ENCODE measurements around the gene NRARP.
A peak's percentile ranks its signal among the peaks of the same experiment; 100 is the strongest.

The NRARP gene

DNA sequence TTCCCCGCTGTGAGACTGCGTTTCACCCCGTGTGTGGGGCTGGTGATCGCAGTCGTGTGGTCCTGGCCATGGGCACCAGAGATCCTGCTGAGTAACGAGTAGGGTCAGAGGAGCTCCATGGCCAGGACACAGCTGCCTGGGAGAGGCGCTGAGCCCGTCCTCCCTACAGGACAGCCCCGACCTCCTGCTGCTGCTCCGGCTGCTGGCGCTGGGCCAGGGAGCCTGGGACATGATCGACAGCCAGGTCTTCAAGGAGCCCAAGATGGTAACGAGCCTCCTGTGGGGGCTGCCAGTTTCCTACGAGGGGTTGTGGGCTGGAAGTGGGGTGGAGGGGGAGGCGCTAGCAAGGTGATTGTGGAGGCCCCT lies 35.9 kb downstream of the NRARP start:
- Histone ChIP-seq H3K27me3 (ENCODE audit: control insufficient read depth, low read length) (no peaks in the 10 kb centered on the region), H4K20me1 (ENCODE audit: control insufficient read depth, insufficient read depth, low read depth, low read length) (no peaks in the 10 kb centered on the region), H3K9me2 (replicated peaks; ENCODE audit: control insufficient read depth, low read length) (no peaks in the 10 kb centered on the region), H3K4me2 (ENCODE audit: low read length) (peak overlapping the region; percentile 98), H3K9me3 (ENCODE audit: control insufficient read depth, insufficient read depth, low read length) (no peaks in the 10 kb centered on the region), H3F3A (ENCODE audit: control insufficient read depth, insufficient read depth) (peaks cover 25% of the 10 kb centered on the region), H3K36me3 (ENCODE audit: control insufficient read depth, low read length) (peaks cover 68% of the 10 kb centered on the region), H3K4me1 (ENCODE audit: control insufficient read depth, low read length) (peaks cover 54% of the 10 kb centered on the region), H3K4me3 (ENCODE audit: low read length) (no peak overlapping the region), H3K79me2 (ENCODE audit: control insufficient read depth, low read length) (peaks cover 43% of the 10 kb centered on the region), H3K27ac (ENCODE audit: low read depth, low read length) (no peak overlapping the region)
- TF ChIP-seq, protein P1, sequence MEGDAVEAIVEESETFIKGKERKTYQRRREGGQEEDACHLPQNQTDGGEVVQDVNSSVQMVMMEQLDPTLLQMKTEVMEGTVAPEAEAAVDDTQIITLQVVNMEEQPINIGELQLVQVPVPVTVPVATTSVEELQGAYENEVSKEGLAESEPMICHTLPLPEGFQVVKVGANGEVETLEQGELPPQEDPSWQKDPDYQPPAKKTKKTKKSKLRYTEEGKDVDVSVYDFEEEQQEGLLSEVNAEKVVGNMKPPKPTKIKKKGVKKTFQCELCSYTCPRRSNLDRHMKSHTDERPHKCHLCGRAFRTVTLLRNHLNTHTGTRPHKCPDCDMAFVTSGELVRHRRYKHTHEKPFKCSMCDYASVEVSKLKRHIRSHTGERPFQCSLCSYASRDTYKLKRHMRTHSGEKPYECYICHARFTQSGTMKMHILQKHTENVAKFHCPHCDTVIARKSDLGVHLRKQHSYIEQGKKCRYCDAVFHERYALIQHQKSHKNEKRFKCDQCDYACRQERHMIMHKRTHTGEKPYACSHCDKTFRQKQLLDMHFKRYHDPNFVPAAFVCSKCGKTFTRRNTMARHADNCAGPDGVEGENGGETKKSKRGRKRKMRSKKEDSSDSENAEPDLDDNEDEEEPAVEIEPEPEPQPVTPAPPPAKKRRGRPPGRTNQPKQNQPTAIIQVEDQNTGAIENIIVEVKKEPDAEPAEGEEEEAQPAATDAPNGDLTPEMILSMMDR (IDR thresholded peaks at IDR 0.05; ENCODE audit: low read depth, low read length, poor library complexity, severe bottlenecking) = no peak
- TF ChIP-seq EZH2phosphoT487 (IDR thresholded peaks at IDR 0.05; ENCODE audit: borderline replicate concordance, low read length) = no peak

DNA sequence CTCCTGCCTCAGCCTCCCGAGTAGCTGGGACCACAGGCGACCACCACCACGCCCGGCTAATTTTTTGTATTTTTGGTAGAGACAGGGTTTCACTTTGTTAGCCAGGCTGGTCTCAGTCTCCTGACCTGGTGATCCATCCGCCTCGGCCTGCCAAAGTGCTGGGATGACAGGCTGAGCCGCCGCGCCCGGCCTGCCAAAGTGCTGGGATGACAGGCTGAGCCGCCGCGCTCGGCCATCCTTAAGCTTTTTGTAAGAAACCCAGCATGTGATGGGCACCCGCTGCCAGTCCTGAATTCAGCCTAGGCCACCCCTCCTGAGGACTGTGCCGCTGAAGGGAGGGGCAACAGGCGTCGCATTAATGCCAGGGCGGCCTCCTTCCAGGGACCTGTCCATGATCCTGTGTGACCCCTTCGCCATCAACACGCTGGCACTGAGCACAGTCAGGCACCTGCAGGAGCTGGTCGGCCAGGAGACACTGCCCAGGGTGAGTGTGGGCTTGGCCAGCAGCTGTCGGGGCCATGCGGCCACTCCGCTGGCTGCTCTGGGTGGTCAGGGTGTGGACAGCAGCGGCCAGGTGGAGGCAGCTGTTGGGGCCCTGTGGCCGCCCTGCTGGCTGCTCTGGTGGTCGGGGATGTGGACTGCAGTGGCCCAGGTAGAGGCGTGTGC lies 36.4 kb downstream of the NRARP start:
- H3K27ac ChIP-seq (ENCODE audit: low read depth, low read length) = no peak overlapping the region
- peaks cover 25% of the 10 kb centered on the region for H3F3A ChIP-seq (ENCODE audit: control insufficient read depth, insufficient read depth)
- no peak overlapping the region for H3K4me3 ChIP-seq (ENCODE audit: low read length)
- no peaks in the 10 kb centered on the region for H3K27me3 ChIP-seq (ENCODE audit: control insufficient read depth, low read length)
- peaks cover 63% of the 10 kb centered on the region for H3K36me3 ChIP-seq (ENCODE audit: control insufficient read depth, low read length)
- H3K79me2 ChIP-seq (ENCODE audit: control insufficient read depth, low read length) = peaks cover 39% of the 10 kb centered on the region
- H4K20me1 ChIP-seq (ENCODE audit: control insufficient read depth, insufficient read depth, low read depth, low read length) = no peaks in the 10 kb centered on the region
- TF ChIP-seq EZH2phosphoT487 (IDR thresholded peaks at IDR 0.05; ENCODE audit: borderline replicate concordance, low read length) = no peak
- TF ChIP-seq, protein P1 (IDR thresholded peaks at IDR 0.05; ENCODE audit: low read depth, low read length, poor library complexity, severe bottlenecking) = no peak
- peaks cover 49% of the 10 kb centered on the region for H3K4me1 ChIP-seq (ENCODE audit: control insufficient read depth, low read length)
- no peaks in the 10 kb centered on the region for H3K9me2 ChIP-seq (replicated peaks; ENCODE audit: control insufficient read depth, low read length)
- H3K9me3 ChIP-seq (ENCODE audit: control insufficient read depth, insufficient read depth, low read length) = no peaks in the 10 kb centered on the region
- no peak overlapping the region for H3K4me2 ChIP-seq (ENCODE audit: low read length)

DNA sequence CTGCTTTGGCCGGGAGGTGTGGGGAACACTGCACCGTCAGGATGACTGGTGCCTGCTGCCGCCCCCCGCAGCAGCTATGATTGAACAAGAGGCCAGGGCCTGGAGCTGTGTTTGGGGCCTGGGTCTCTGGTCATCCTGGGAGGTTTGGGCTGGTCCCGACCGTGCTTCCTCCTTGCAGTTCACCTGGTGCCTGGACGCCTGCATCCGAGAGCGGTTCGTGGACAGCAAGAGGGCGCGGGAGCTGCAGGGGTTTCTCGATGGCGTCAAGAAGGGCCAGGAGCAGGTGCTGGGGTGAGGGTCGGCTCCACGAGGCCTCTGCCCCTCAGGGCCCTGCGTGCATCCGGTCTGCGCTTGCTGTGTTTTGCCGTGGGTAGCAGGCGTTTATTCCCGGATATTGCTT lies 38.0 kb downstream of the NRARP start:
- Histone ChIP-seq H3K9me3 (ENCODE audit: control insufficient read depth, insufficient read depth, low read length) (no peaks in the 10 kb centered on the region), H4K20me1 (ENCODE audit: control insufficient read depth, insufficient read depth, low read depth, low read length) (no peaks in the 10 kb centered on the region), H3K36me3 (ENCODE audit: control insufficient read depth, low read length) (peaks cover 55% of the 10 kb centered on the region), H3K4me1 (ENCODE audit: control insufficient read depth, low read length) (peaks cover 33% of the 10 kb centered on the region), H3K4me3 (ENCODE audit: low read length) (no peak overlapping the region), H3K79me2 (ENCODE audit: control insufficient read depth, low read length) (peaks cover 32% of the 10 kb centered on the region), H3F3A (ENCODE audit: control insufficient read depth, insufficient read depth) (peaks cover 18% of the 10 kb centered on the region), H3K4me2 (ENCODE audit: low read length) (no peak overlapping the region), H3K27ac (ENCODE audit: low read depth, low read length) (no peak overlapping the region), H3K9me2 (replicated peaks; ENCODE audit: control insufficient read depth, low read length) (no peaks in the 10 kb centered on the region), H3K27me3 (ENCODE audit: control insufficient read depth, low read length) (no peaks in the 10 kb centered on the region)
- TF ChIP-seq EZH2phosphoT487 (IDR thresholded peaks at IDR 0.05; ENCODE audit: borderline replicate concordance, low read length) = no peak
- TF ChIP-seq, protein P1 (IDR thresholded peaks at IDR 0.05; ENCODE audit: low read depth, low read length, poor library complexity, severe bottlenecking) = no peak
